HepG2 (cell line): ENCODE data around the gene CFAP69. TPM values are rescaled to one million over a fixed set of nuclear protein-coding genes. Genes with fewer than 3 reads are reported as not detected.

ENCODE experiments used
- ARNT2 ChIP-seq: sonication (generic); formaldehyde crosslinking; IDR thresholded peaks from 2 replicates; pipeline ENCODE4 v1.8.0; 2022; ENCODE audit warnings: mild to moderate bottlenecking, low read depth, missing genetic modification reagents, moderate library complexity
- CEBPG ChIP-seq: IDR thresholded peaks from 2 replicates; pipeline ENCODE4 v1.6.1; 2016
- FOXC1 ChIP-seq: sonication (generic); formaldehyde crosslinking; IDR thresholded peaks from 2 replicates; pipeline ENCODE4 v1.8.0; 2022; ENCODE audit warnings: mild to moderate bottlenecking, missing genetic modification reagents, borderline replicate concordance
- HIVEP1 ChIP-seq: sonication (generic); formaldehyde crosslinking; IDR thresholded peaks from 2 replicates; pipeline ENCODE4 v1.4.0; 2020; ENCODE audit warnings: mild to moderate bottlenecking, missing genetic modification reagents
- JUNB ChIP-seq: sonication (generic); formaldehyde crosslinking; IDR thresholded peaks from 2 replicates; pipeline ENCODE4 v1.8.0; 2022; ENCODE audit warnings: missing genetic modification reagents, mild to moderate bottlenecking, borderline replicate concordance
- KDM5A ChIP-seq: fragments of 200-600 bp; sonication (generic); IDR thresholded peaks from 2 replicates; pipeline ENCODE4 v1.7.0; 2018; ENCODE audit warnings: antibody characterized with exemption, mild to moderate bottlenecking, low read length, borderline replicate concordance
- MEIS1 ChIP-seq: sonication (generic); formaldehyde crosslinking; IDR thresholded peaks from 2 replicates; pipeline ENCODE4 v1.9.0; 2021; ENCODE audit warnings: mild to moderate bottlenecking, missing genetic modification reagents, moderate library complexity, borderline replicate concordance
- MXI1 ChIP-seq: IDR thresholded peaks from 3 replicates; pipeline ENCODE4 v1.6.1; 2012; ENCODE audit warnings: low read depth, low read length, inconsistent platforms, borderline replicate concordance
- NCOR1 ChIP-seq: fragments of 200-600 bp; sonication (generic); IDR thresholded peaks from 2 replicates; pipeline ENCODE4 v1.7.0; 2017; ENCODE audit warnings: antibody characterized with exemption, low read length, borderline replicate concordance
- NR3C1 ChIP-seq: sonication (generic); formaldehyde crosslinking; IDR thresholded peaks from 2 replicates; pipeline ENCODE4 v1.4.0; 2020; ENCODE audit warnings: missing genetic modification reagents
- PHF20 ChIP-seq: sonication (generic); formaldehyde crosslinking; IDR thresholded peaks from 2 replicates; pipeline ENCODE4 v1.5.0; 2020; ENCODE audit warnings: mild to moderate bottlenecking, missing genetic modification reagents
- SETDB1 ChIP-seq: sonication (generic); formaldehyde crosslinking; IDR thresholded peaks from 2 replicates; pipeline ENCODE4 v1.5.1; 2020; ENCODE audit warnings: missing genetic modification reagents, mild to moderate bottlenecking, borderline replicate concordance
- ZNF501 ChIP-seq: sonication (generic); formaldehyde crosslinking; IDR thresholded peaks from 2 replicates; pipeline ENCODE4 v1.5.1; 2020; ENCODE audit warnings: mild to moderate bottlenecking, moderate library complexity, missing genetic modification reagents
- ZNF564 ChIP-seq: sonication (generic); formaldehyde crosslinking; IDR thresholded peaks from 2 replicates; pipeline ENCODE4 v1.8.1; 2023; ENCODE audit warnings: mild to moderate bottlenecking, missing genetic modification reagents
- ZNF619 ChIP-seq: sonication (generic); formaldehyde crosslinking; IDR thresholded peaks from 2 replicates; pipeline ENCODE4 v1.4.0; 2020; ENCODE audit warnings: mild to moderate bottlenecking, missing genetic modification reagents
- ZNF768 ChIP-seq: sonication (generic); formaldehyde crosslinking; IDR thresholded peaks from 2 replicates; pipeline ENCODE4 v1.4.0; 2020; ENCODE audit warnings: missing genetic modification reagents
- ZNF878 ChIP-seq: sonication (generic); formaldehyde crosslinking; IDR thresholded peaks from 2 replicates; pipeline ENCODE4 v1.8.1; 2023; ENCODE audit warnings: mild to moderate bottlenecking, missing genetic modification reagents, moderate library complexity
- polyA plus RNA-seq, 8 experiments: library from polyadenylated mRNA; depleted of rRNA in 3 of 8; stranded (reverse) in 7 of 8; unstranded in 1 of 8; fragments of >200 nt; fragmentation: Illumina TruSeq in 4 of 8; extraction: Trizol in 4 of 8; gene quantifications; 2 replicates each; pipeline versions ENCODE4 v1.2.1 to v1.2.3, GENCODE V29; 2011 to 2016; ENCODE audit warnings: low read depth in 4 of 8, missing spikeins in 1 of 8, mixed read lengths in 1 of 8; ENCODE audit not compliant: insufficient read depth in 1 of 8
- total RNA-seq, 5 experiments: library from RNA; depleted of rRNA; stranded (reverse); fragments of >200 nt; fragmentation: Illumina TruSeq; extraction: Trizol; gene quantifications; 2 replicates each; pipeline ENCODE4 v1.2.3, GENCODE V29; 2016; ENCODE audit warnings: low read depth in 1 of 5
- TF ChIP-seq, protein P1 (sequence below): IDR thresholded peaks from 2 replicates; pipeline ENCODE4 v1.6.1; 2012; ENCODE audit warnings: low read length, improper control_type of control experiment
- TF ChIP-seq, protein P2 (sequence below): sonication (generic); formaldehyde crosslinking; IDR thresholded peaks from 2 replicates; pipeline ENCODE4 v1.8.1; 2023; ENCODE audit warnings: mild to moderate bottlenecking, inconsistent platforms, moderate library complexity, missing genetic modification reagents, borderline replicate concordance
- TF ChIP-seq, protein P3 (sequence below): sonication (generic); formaldehyde crosslinking; IDR thresholded peaks from 2 replicates; pipeline ENCODE4 v1.4.0; 2020; ENCODE audit warnings: missing genetic modification reagents
- TF ChIP-seq, protein P4 (sequence below): fragments of 450-650 bp; IDR thresholded peaks from 2 replicates; pipeline ENCODE4 v1.6.1; 2016

The CFAP69 gene
- total and polyA plus RNA-seq, 2 of the 13 experiments (the other 11 are each of a cell fraction or from before 2014, with no cell fraction given): 2.2 to 4.0 TPM

DNA sequence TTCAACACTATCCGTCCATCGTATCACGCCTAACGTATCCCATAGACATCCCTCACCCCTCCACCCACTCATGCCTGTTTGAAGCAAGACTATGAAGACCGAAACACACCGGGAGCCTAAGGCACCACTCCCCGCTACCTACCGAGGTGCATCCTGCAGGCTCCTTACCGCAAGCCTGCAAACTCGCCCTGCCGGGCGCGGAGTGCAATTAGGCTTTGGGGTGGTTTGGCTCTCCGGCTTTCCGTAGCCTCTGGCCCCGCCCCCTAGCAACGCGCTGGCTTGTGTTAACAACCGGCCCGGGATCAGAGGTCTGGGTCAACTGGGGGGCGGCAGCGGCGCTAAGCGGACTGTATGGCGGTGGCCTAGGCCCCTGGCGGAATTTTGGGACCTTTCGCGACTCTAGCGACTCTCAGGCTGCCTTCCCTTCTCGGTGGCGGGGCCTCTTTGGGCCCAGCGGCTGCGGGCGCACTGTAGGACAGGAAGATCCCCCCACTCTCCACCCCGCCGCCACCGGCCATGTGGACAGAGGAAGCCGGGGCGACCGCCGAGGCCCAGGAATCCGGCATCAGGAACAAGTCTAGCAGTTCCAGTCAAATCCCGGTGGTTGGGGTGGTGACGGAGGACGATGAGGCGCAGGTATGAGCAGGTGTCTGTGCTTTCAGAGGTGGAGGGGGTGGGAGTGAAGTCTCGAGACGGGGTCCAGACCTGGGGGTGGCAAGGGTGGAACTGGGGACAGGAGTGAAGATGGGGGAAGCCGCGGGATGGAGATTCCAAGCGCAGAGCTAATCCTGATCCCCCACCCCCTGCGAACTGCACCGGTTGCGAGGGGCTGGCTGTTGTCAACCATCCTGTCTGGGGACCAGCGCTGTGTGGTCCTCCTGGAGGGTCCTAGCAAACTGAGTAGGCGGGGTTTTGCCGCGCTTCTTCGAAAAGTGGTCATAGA lies at the start of gene CFAP69 (continued):
- TF ChIP-seq, protein P1, sequence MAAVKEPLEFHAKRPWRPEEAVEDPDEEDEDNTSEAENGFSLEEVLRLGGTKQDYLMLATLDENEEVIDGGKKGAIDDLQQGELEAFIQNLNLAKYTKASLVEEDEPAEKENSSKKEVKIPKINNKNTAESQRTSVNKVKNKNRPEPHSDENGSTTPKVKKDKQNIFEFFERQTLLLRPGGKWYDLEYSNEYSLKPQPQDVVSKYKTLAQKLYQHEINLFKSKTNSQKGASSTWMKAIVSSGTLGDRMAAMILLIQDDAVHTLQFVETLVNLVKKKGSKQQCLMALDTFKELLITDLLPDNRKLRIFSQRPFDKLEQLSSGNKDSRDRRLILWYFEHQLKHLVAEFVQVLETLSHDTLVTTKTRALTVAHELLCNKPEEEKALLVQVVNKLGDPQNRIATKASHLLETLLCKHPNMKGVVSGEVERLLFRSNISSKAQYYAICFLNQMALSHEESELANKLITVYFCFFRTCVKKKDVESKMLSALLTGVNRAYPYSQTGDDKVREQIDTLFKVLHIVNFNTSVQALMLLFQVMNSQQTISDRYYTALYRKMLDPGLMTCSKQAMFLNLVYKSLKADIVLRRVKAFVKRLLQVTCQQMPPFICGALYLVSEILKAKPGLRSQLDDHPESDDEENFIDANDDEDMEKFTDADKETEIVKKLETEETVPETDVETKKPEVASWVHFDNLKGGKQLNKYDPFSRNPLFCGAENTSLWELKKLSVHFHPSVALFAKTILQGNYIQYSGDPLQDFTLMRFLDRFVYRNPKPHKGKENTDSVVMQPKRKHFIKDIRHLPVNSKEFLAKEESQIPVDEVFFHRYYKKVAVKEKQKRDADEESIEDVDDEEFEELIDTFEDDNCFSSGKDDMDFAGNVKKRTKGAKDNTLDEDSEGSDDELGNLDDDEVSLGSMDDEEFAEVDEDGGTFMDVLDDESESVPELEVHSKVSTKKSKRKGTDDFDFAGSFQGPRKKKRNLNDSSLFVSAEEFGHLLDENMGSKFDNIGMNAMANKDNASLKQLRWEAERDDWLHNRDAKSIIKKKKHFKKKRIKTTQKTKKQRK: no peak
- TF ChIP-seq KDM5A (peak; percentile 83), ARNT2 (no peak), CEBPG (CRISPR knock-in tag) (peak; percentile 21; the same call in 1 of the 2 replicates), ZNF878 (0 out of 2 replicates have a peak, but pooled peaks have one; percentile 62), ZNF619 (CRISPR knock-in tag) (0 out of 2 replicates have a peak, but pooled peaks have one; percentile 23), MXI1 (peak; percentile 77; the same call in 2 of the 3 replicates), JUNB (CRISPR knock-in tag) (no peak), ZNF564 (CRISPR knock-in tag) (peak; percentile 71; the same call in 1 of the 2 replicates), ZNF768 (CRISPR knock-in tag) (peak; percentile 52), ZNF501 (CRISPR knock-in tag) (peak; percentile 94), NR3C1 (CRISPR knock-in tag) (no peak), MEIS1 (CRISPR knock-in tag) (peak; percentile 80; the same call in 1 of the 2 replicates), HIVEP1 (CRISPR knock-in tag) (peak; percentile 84), PHF20 (CRISPR knock-in tag) (peak; percentile 77), NCOR1 (no peak), FOXC1 (0 out of 2 replicates have a peak, but pooled peaks have one; percentile 69), SETDB1 (CRISPR knock-in tag) (no peak)
- TF ChIP-seq, protein P2, sequence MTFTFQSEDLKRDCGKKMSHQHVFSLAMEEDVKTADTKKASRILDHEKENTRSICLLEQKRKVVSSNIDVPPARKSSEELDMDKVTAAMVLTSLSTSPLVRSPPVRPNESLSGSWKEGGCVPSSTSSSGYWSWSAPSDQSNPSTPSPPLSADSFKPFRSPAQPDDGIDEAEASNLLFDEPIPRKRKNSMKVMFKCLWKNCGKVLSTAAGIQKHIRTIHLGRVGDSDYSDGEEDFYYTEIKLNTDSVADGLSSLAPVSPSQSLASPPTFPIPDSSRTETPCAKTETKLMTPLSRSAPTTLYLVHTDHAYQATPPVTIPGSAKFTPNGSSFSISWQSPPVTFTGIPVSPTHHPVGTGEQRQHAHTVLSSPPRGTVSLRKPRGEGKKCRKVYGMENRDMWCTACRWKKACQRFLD (CRISPR knock-in tag): peak; percentile 76
- TF ChIP-seq, protein P3, sequence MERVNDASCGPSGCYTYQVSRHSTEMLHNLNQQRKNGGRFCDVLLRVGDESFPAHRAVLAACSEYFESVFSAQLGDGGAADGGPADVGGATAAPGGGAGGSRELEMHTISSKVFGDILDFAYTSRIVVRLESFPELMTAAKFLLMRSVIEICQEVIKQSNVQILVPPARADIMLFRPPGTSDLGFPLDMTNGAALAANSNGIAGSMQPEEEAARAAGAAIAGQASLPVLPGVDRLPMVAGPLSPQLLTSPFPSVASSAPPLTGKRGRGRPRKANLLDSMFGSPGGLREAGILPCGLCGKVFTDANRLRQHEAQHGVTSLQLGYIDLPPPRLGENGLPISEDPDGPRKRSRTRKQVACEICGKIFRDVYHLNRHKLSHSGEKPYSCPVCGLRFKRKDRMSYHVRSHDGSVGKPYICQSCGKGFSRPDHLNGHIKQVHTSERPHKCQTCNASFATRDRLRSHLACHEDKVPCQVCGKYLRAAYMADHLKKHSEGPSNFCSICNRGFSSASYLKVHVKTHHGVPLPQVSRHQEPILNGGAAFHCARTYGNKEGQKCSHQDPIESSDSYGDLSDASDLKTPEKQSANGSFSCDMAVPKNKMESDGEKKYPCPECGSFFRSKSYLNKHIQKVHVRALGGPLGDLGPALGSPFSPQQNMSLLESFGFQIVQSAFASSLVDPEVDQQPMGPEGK (CRISPR knock-in tag): peak; percentile 68
- TF ChIP-seq, protein P4, sequence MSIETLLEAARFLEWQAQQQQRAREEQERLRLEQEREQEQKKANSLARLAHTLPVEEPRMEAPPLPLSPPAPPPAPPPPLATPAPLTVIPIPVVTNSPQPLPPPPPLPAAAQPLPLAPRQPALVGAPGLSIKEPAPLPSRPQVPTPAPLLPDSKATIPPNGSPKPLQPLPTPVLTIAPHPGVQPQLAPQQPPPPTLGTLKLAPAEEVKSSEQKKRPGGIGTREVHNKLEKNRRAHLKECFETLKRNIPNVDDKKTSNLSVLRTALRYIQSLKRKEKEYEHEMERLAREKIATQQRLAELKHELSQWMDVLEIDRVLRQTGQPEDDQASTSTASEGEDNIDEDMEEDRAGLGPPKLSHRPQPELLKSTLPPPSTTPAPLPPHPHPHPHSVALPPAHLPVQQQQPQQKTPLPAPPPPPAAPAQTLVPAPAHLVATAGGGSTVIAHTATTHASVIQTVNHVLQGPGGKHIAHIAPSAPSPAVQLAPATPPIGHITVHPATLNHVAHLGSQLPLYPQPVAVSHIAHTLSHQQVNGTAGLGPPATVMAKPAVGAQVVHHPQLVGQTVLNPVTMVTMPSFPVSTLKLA: 0 out of 2 replicates have a peak, but pooled peaks have one; percentile 48
